CD1c-positive myeloid dendritic cell (primary cell): ENCODE results near the gene NMRK1.

ENCODE experiments used
- DNase-seq: peaks from one replicate; pipeline ENCODE4 v3.0.0-alpha.2; 2016; ENCODE audit errors: extremely low spot score

NMRK1 gene

GRCh38 chr9:75087824-75088645 is at the start of gene NMRK1, which contains the start of gene OSTF1:
TSS of gene NMRK1 (minus strand) at chr9:75088155. CDS start at chr9:75083115, 5,040 bp downstream.
TSS of gene OSTF1 (plus strand) at chr9:75088514. CDS start at chr9:75088693, 179 bp downstream.
- DNase-seq, result peak; percentile 99

- no peak for DNase-seq
These were observed 46.5 kb upstream of the NMRK1 start for GRCh38 chr9:75134495-75134894.

GRCh38 chr9:75133396-75133795 is 45.4 kb upstream of the NMRK1 start:
- DNase-seq, result no peak

- DNase-seq, result no peak
These were observed 44.3 kb upstream of the NMRK1 start for GRCh38 chr9:75132244-75132643.

GRCh38 chr9:75131700-75132099 is 43.7 kb upstream of the NMRK1 start:
- no peak for DNase-seq

GRCh38 chr9:75130621-75131230 is 42.8 kb upstream of the NMRK1 start:
- DNase-seq, result no peak

GRCh38 chr9:75130172-75130571 is 42.2 kb upstream of the NMRK1 start:
- no peak for DNase-seq

DNA sequence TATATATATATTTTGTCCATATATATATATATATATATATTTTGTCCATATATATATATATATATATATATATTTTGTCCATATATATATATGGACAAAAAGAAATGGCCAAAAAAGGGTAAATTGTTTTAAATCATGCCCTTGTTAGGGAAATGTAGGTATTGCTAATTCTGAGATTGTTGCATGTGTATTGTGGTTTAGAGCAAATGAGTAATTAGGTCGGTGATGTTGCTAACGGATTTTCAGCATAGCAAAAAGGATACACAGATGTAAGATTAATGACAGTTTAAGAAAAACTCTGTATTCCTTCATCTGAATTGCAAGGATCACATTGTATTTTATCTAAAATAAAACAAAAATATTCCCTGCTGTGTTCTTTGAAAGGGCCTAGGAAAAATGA is 40.6 kb upstream of the NMRK1 start:
- DNase-seq, result no peak

DNA sequence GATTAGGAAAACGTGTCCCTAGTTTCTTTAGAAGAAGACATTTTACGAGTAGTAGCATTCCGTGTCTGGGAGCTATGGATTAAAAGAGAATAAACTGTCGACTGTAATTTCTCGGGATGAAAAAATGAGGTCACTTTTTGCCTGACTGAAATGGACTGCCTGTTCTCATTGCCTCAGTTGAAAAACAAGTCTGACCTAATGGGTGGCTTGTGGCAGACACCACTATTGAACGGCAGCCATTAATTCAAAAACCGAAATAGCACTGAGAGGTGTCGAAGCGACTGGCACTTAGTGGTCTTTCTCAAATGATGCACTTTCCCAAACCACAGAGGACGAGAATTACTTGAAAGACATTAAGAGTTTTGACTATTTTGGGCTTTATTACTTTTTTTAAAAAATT is 35.7 kb upstream of the NMRK1 start:
- DNase-seq, result no peak

GRCh38 chr9:75121914-75122558 is 34.1 kb upstream of the NMRK1 start:
- DNase-seq, result no peak

- peak; percentile 64 for DNase-seq
These were observed 32.7 kb upstream of the NMRK1 start for GRCh38 chr9:75120686-75121085.

DNA sequence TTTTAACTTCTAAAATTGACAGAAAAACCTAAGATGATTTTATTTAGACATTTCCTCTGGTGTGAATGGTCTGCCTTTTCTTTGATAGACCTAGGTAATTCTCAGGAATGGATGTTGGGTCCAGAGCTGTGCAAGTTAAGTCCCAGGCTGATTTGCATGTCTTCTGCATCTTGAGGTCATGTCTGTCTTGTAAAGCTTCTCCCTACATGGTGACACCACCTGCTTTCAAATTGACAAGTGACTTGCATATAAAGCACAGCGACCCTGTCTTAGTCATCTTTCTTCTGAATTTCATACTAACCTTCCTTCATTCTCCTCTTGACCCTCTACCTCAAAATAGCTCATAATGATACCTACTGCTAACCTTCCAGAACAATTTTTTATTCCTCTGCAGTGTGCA is 29.6 kb upstream of the NMRK1 start:
- DNase-seq, result no peak

- peak; percentile 21 for DNase-seq
These were observed 28.4 kb upstream of the NMRK1 start for GRCh38 chr9:75116306-75116705.

DNA sequence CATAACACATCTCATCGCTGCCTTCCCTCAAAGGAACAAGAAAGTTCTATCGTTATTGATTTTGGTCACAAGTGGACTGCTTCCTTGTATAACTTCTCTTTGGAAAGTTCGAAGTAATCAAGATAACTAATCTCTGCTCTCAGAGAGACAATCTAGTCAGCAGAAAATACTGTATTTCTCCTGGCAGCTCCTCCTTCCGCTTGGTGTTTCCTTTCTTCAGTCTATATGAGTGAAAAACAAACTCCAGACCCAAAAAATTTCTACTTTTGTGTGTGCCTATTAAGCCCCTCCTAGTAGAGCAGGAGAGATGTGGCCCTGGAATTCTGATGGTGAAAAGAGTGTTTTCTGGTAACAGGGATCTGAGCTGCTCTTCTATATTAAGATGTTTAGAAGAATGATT is 24.8 kb upstream of the NMRK1 start:
- DNase-seq, result no peak

DNA sequence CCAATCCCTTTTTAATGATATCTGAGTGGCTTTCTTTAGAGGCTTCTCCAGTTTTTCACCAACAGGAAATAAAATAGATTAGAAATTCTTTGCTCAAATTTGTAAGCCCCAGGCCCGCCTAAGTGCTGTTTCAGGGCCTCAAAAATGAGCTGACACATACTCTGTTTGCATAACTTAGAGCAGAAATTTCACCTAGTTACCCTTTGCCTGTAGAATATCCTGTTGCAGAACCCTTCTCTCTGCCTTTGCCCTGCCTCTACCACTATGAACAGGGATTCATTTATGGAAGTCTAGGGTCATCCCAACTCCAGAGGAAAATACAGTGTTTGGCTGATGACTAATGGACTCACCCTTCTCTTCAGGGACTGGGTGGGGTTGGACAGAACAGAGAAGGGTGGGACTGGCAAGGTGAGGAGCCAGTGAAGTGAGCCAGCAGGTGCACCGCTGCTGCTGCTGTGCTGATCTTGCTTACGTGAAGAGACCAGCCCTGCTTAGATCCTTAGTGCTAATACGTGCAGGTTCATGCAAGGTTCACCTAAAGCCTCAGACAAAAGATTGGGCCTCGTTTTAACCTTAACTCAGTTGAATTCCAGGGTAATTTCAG is 23.2 kb upstream of the NMRK1 start:
- no peak for DNase-seq

GRCh38 chr9:75109210-75109839 is 21.4 kb upstream of the NMRK1 start:
- DNase-seq, result no peak

DNA sequence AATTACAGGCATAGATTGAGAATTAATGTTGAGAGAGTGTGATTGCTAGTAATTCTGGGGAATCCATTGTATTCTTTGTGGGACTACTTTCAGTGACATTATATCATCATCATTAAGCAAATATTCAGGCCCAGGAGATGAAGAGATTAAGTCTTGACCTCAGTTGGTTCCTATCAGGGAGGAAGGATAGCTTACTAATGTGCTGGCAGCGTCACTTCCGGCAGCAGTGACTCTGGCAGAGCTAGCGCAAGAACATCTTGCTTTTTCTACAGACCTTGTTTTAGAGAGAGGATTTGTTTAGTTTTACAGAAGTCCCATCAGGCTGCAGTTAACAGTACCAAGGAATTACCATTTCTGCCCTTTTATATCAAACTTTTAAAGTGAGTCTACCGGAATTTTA is 20.6 kb upstream of the NMRK1 start:
- DNase-seq, result peak; percentile 48

- DNase-seq, result no peak
These were observed 18.9 kb upstream of the NMRK1 start for GRCh38 chr9:75106857-75107256.

DNA sequence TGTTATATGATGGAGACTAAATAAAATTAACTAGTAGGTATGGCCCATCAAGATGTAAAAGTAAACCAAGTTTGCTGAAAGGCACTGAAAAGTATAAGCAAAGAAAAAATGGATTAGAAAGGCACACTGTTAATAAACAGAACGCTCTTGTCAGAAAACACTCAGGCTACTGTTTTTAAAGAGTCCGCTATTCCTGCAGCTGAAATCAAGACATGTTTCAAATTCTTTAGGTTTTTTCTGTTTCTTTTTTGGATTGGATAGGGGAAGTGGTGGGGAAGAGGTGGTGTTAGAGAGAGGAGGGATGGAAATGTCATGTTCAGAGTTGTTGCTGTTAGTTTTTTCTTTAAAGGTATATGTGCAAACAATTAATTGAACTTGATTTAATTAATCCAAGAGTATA is 17.9 kb upstream of the NMRK1 start:
- no peak for DNase-seq

DNA sequence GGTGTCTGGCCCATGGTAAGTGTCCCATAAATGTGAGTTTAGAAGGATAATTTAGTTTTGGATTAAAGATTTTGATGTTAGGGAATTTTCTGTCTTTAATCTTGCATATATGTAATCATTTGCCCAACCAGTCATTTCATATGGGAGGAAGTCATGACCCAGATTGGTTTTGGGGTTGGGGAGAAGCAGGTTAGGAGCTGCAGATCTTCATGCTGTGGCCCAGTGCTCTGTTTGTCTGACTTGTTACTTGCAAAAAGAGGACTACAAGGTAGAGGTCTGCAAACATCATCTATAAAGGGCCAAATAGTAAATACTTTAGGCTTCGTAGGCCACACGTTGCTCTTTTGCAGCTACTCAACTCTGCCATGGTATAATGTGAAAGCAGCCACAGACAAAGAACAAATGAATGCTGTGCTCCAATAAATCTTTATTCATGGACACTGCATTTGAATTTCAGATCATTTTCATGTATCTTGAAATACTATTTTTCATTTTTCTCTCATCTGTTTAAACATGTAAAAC is 17.1 kb upstream of the NMRK1 start:
- no peak for DNase-seq

DNA sequence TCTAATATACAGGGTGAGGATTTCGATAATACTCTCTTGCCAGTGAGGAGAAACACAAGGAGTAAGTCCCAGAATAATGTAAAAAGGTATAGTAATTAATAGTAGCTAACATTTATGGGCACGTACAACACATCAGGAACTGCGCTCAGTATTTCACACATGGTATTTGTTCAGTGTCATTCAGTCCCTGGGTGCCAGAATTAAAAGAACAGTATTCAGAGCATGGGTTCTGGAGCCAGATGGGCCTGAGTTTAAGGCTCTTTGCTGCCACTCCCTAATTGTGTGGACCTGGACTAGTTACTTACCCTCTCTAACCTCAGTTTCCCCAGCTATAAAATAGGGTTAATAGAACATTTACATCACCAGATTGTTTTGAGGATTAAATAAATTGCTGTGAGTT is 16.7 kb upstream of the NMRK1 start:
- no peak for DNase-seq
